Stimulated activated CD4-positive, alpha-beta T cell treated with anti-CD3 and anti-CD28 coated beads, Interleukin-4, amount 100 ng/mL, for 48 hours (primary cell): ENCODE results near the gene EPB41L4B.

ENCODE experiments used
- DNase-seq, 2 donors: peaks; one replicate each; pipeline ENCODE4 v3.0.0-alpha.2; 2020; ENCODE audit warnings: low read depth in 2 of 2

EPB41L4B gene

GRCh38 chr9:109122726-109123621 is 197.9 kb downstream of the EPB41L4B start:
- DNase-seq = no peak
